ENCODE measurements around the gene PCNA.

DNA sequence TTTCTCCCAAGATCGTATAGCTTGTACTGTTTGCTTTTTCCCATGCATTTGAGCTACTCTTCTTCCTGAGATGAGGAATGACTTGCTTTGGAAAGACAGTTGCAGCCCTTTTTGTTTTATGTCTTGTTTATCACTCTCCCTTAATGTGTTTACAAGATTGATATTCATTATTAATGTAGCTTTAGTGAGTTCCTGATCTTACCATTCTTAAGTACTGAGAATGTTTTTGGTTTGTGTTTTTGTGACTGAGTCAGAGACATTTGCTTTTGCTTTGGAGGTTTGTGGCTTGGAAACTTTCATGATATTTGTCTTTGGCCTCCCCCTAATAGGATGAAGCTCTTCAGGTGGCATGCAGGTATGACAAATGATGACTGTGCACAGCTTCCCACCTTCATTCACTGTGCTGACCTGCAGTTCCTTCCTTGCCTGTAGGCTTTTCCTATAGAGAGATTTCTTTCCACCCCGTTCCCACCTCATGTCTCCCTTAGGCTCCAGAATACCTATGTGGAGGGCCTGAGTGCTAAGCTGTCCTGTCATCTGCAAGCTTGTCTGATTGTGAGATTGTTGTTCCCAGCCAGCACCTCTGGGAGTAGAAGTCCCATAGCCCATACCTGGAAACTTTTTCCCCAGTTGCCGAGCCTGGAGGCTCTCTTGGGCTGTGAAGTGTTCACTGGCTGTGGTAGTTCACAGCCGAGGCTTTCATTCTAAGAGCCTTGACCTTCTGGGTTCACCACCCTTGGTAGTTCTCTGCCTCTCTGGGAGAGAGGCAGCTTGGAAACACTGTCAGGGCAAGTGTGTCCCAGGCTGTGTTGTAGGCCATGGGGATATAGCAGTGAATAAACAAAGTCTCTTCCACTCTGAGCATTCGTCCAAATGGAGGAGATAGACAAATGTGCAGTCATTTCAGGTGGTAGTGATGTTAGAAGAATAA, 34.1 kb upstream of the PCNA start:
- TF ChIP-seq, protein P1, sequence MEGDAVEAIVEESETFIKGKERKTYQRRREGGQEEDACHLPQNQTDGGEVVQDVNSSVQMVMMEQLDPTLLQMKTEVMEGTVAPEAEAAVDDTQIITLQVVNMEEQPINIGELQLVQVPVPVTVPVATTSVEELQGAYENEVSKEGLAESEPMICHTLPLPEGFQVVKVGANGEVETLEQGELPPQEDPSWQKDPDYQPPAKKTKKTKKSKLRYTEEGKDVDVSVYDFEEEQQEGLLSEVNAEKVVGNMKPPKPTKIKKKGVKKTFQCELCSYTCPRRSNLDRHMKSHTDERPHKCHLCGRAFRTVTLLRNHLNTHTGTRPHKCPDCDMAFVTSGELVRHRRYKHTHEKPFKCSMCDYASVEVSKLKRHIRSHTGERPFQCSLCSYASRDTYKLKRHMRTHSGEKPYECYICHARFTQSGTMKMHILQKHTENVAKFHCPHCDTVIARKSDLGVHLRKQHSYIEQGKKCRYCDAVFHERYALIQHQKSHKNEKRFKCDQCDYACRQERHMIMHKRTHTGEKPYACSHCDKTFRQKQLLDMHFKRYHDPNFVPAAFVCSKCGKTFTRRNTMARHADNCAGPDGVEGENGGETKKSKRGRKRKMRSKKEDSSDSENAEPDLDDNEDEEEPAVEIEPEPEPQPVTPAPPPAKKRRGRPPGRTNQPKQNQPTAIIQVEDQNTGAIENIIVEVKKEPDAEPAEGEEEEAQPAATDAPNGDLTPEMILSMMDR (IDR thresholded peaks at IDR 0.05 in 8 of 11, conservative IDR thresholded peaks at IDR 0.05 in 3 of 11) = no peak
- no peak for TF ChIP-seq POLR2AphosphoS5 (IDR thresholded peaks at IDR 0.05)
- TF ChIP-seq POLR2A (IDR thresholded peaks at IDR 0.05) = no peak
